Adipose tissue (tissue), 3 donors: Measurements from ENCODE around the gene TSPAN2. TPM values are rescaled to one million over a fixed set of nuclear protein-coding genes. Genes with fewer than 3 reads are reported as not detected.

ENCODE experiments used
- H3K27ac ChIP-seq: one replicate; pipeline ENCODE4 v1.5.1; 2013; ENCODE audit warnings: low read depth, low read length
- WGBS, 3 donors: extraction: QIAGEN DNeasy Blood & Tissue Kit; methylation state at CpG; one replicate each; pipeline ENCODE4 v1.1.7; 2013; 5-methylcytosine and 5-hydroxymethylcytosine counted together
- polyA plus RNA-seq, 3 donors: library from polyadenylated mRNA; stranded (reverse); fragments of 200-250 nt; gene quantifications; one replicate each; pipeline ENCODE4 v1.2.3, GENCODE V29; 2013
- donor health status: healthy with polysubstance abuse.
- donor health status: Bipolar disorder and iron deficiency.
- donor health status: healthy.

TSPAN2 gene
- polyA plus RNA-seq, 3 donors: 1.6 to 4.3 (median 3.6) TPM

- H3K27ac ChIP-seq: no peak overlapping the region
- WGBS, 3 donors: 53 to 73% (median 62%) methylated on average over 5 of the region's 5 CpGs
These were observed 27.2 kb upstream of the TSPAN2 start for GRCh38 chr1:115116512-115116911.

- no peak overlapping the region for H3K27ac ChIP-seq
- WGBS, 3 donors: 74 to 80% (median 79%) methylated on average over 6 of the region's 6 CpGs
These were observed 26.3 kb upstream of the TSPAN2 start for GRCh38 chr1:115115521-115116161.

GRCh38 chr1:115114308-115114707 lies 25.0 kb upstream of the TSPAN2 start:
- WGBS, 3 donors: 25 to 37% (median 29%) methylated on average over 3 of the region's 3 CpGs
- no peak overlapping the region for H3K27ac ChIP-seq

GRCh38 chr1:115113766-115114165 lies 24.5 kb upstream of the TSPAN2 start:
- no peak overlapping the region for H3K27ac ChIP-seq
- WGBS, 3 donors: 66 to 73% (median 69%) methylated on average over 4 of the region's 4 CpGs

- H3K27ac ChIP-seq: no peak overlapping the region
- WGBS, 3 donors: 25 to 34% (median 34%) methylated on average over 18 of the region's 18 CpGs
These were observed 23.4 kb upstream of the TSPAN2 start for GRCh38 chr1:115112496-115113375.

GRCh38 chr1:115107516-115108260 lies 18.4 kb upstream of the TSPAN2 start:
- WGBS, 3 donors: 49 to 69% (median 57%) methylated on average over 5 of the region's 5 CpGs
- H3K27ac ChIP-seq: no peak overlapping the region

GRCh38 chr1:115105831-115106230 lies 16.5 kb upstream of the TSPAN2 start:
- 48 to 61% (median 56%) methylated on average over 3 of the region's 3 CpGs for WGBS, 3 donors
- H3K27ac ChIP-seq: no peak overlapping the region

GRCh38 chr1:115099693-115100050 lies 10.4 kb upstream of the TSPAN2 start:
- WGBS, 3 donors: 16 to 40% (median 17%) methylated on average over 1 of the region's 1 CpG
- H3K27ac ChIP-seq: no peak overlapping the region

- 31 to 46% (median 43%) methylated on average over 13 of the region's 13 CpGs for WGBS, 3 donors
- no peak overlapping the region for H3K27ac ChIP-seq
These were observed 9.8 kb upstream of the TSPAN2 start for GRCh38 chr1:115098979-115099692.

GRCh38 chr1:115092175-115092574 lies 2.9 kb upstream of the TSPAN2 start:
- H3K27ac ChIP-seq: no peak overlapping the region
- 100% methylated on average over 1 of the region's 1 CpG for WGBS, 3 donors

GRCh38 chr1:115091572-115091971 lies 2.3 kb upstream of the TSPAN2 start:
- 70 to 91% (median 76%) methylated on average over 2 of the region's 2 CpGs for WGBS, 3 donors
- H3K27ac ChIP-seq: no peak overlapping the region

GRCh38 chr1:115090956-115091355 lies 1.7 kb upstream of the TSPAN2 start:
- no peak overlapping the region for H3K27ac ChIP-seq

GRCh38 chr1:115090540-115090939 lies 1.2 kb upstream of the TSPAN2 start:
- 63 to 69% (median 65%) methylated on average over 8 of the region's 8 CpGs for WGBS, 3 donors
- no peak overlapping the region for H3K27ac ChIP-seq

More at GRCh38 chr1:115090956-115091355, 1.7 kb upstream of the TSPAN2 start:
- 93 to 97% (median 97%) methylated on average over 4 of the region's 4 CpGs for WGBS, 3 donors

- H3K27ac ChIP-seq: no peak overlapping the region
These were observed 835 bp upstream of the TSPAN2 start for GRCh38 chr1:115090186-115090490.

GRCh38 chr1:115088871-115089419 lies 358 bp downstream of the TSPAN2 start:
- 6 to 10% (median 6%) methylated on average over 22 to 25 of the region's 25 CpGs for WGBS, 3 donors
- no peak overlapping the region for H3K27ac ChIP-seq

More at GRCh38 chr1:115090186-115090490, 835 bp upstream of the TSPAN2 start:
- 14 to 42% (median 23%) methylated on average over 2 of the region's 2 CpGs for WGBS, 3 donors

GRCh38 chr1:115088115-115088778 lies 1.1 kb downstream of the TSPAN2 start:
- H3K27ac ChIP-seq: no peak overlapping the region
- 78 to 90% (median 78%) methylated on average over 5 of the region's 5 CpGs for WGBS, 3 donors

GRCh38 chr1:115086176-115086830 lies 3.0 kb downstream of the TSPAN2 start:
- 80 to 88% (median 83%) methylated on average over 9 of the region's 9 CpGs for WGBS, 3 donors
- H3K27ac ChIP-seq: no peak overlapping the region
